Liver (tissue), 9 donors: ENCODE measurements around the gene MPPED2. TPM values are rescaled to one million over a fixed set of nuclear protein-coding genes. Genes with fewer than 3 reads are reported as not detected.

Experiments
- DNase-seq: peaks from one replicate; pipeline ENCODE4 v3.0.0-alpha.2; 2017; ENCODE audit warnings: low spot score
- H3K27ac ChIP-seq, 2 donors: one replicate each; pipeline ENCODE4 v1.7.0; 2013; ENCODE audit warnings: inconsistent platforms in 2 of 2, low read length in 2 of 2, control low read depth in 1 of 2, low read depth in 1 of 2, mild to moderate bottlenecking in 1 of 2
- H3K27me3 ChIP-seq, 4 donors: one replicate each; pipeline versions ENCODE4 v1.6.1 to v1.7.0; 2013; ENCODE audit warnings: low read length in 3 of 4, inconsistent platforms in 1 of 4, mild to moderate bottlenecking in 1 of 4, moderate library complexity in 1 of 4; ENCODE audit not compliant: control insufficient read depth in 4 of 4, insufficient read depth in 4 of 4
- H3K36me3 ChIP-seq, 4 donors: one replicate each; pipeline versions ENCODE4 v1.6.1 to v1.7.0; 2013; ENCODE audit warnings: low read length in 3 of 4, mild to moderate bottlenecking in 3 of 4, low read depth in 1 of 4, moderate library complexity in 1 of 4; ENCODE audit not compliant: control insufficient read depth in 4 of 4, insufficient read depth in 3 of 4
- H3K4me1 ChIP-seq, 4 donors: one replicate each; pipeline versions ENCODE4 v1.6.1 to v1.7.0; 2013; ENCODE audit warnings: low read length in 3 of 4, mild to moderate bottlenecking in 3 of 4, moderate library complexity in 1 of 4; ENCODE audit not compliant: control insufficient read depth in 4 of 4, insufficient read depth in 4 of 4
- H3K4me3 ChIP-seq, 3 donors: one replicate each; pipeline versions ENCODE4 v1.6.1 to v1.7.0; 2013; ENCODE audit warnings: low read length in 3 of 3, control low read depth in 1 of 3, low read depth in 1 of 3, mild to moderate bottlenecking in 1 of 3
- H3K9ac ChIP-seq, 2 donors: one replicate each; pipeline ENCODE4 v1.7.0; 2013; ENCODE audit warnings: low read length in 2 of 2, mild to moderate bottlenecking in 2 of 2, moderate library complexity in 2 of 2, control low read depth in 1 of 2, low read depth in 1 of 2
- H3K9me3 ChIP-seq, 4 donors: one replicate each; pipeline versions ENCODE4 v1.6.1 to v1.7.0; 2013; ENCODE audit warnings: low read length in 3 of 4; ENCODE audit not compliant: control insufficient read depth in 4 of 4
- ATF3 ChIP-seq: IDR thresholded peaks from 2 replicates; pipeline ENCODE4 v1.6.1; 2016; ENCODE audit warnings: antibody characterized with exemption
- EGR1 ChIP-seq, 2 donors: IDR thresholded peaks; 2 replicates each; pipeline ENCODE4 v1.6.1; 2016 to 2018; ENCODE audit warnings: antibody characterized with exemption in 2 of 2, low read depth in 2 of 2
- FOXA1 ChIP-seq: IDR thresholded peaks from 2 replicates; pipeline ENCODE4 v1.6.1; 2016; ENCODE audit warnings: antibody characterized with exemption
- FOXA2 ChIP-seq: IDR thresholded peaks from 2 replicates; pipeline ENCODE4 v1.6.1; 2016; ENCODE audit warnings: antibody characterized with exemption
- GABPA ChIP-seq, 2 donors: IDR thresholded peaks in 1 of 2; conservative IDR thresholded peaks in 1 of 2; 2 replicates each; pipeline ENCODE4 v1.6.1; 2016; ENCODE audit warnings: antibody characterized with exemption in 2 of 2, mild to moderate bottlenecking in 1 of 2, moderate library complexity in 1 of 2
- HNF4A ChIP-seq, 2 donors: conservative IDR thresholded peaks; 2 replicates each; pipeline ENCODE4 v1.6.1; 2016; ENCODE audit warnings: antibody characterized with exemption in 2 of 2, mild to moderate bottlenecking in 2 of 2
- HNF4G ChIP-seq: IDR thresholded peaks from 2 replicates; pipeline ENCODE4 v1.6.1; 2016; ENCODE audit warnings: antibody characterized with exemption
- JUND ChIP-seq, 2 donors: IDR thresholded peaks; 2 replicates each; pipeline ENCODE4 v1.6.1; 2016; ENCODE audit warnings: antibody characterized with exemption in 2 of 2
- MAX ChIP-seq: IDR thresholded peaks from 2 replicates; pipeline ENCODE4 v1.6.1; 2016; ENCODE audit warnings: antibody characterized with exemption
- NR2F2 ChIP-seq: IDR thresholded peaks from 2 replicates; pipeline ENCODE4 v1.6.1; 2016; ENCODE audit warnings: antibody characterized with exemption
- RAD21 ChIP-seq, 2 donors: IDR thresholded peaks; 2 replicates each; pipeline ENCODE4 v1.6.1; 2016; ENCODE audit warnings: antibody characterized with exemption in 2 of 2, mild to moderate bottlenecking in 2 of 2
- REST ChIP-seq: IDR thresholded peaks from 2 replicates; pipeline ENCODE4 v1.6.1; 2016; ENCODE audit warnings: antibody characterized with exemption, mild to moderate bottlenecking
- RXRA ChIP-seq, 2 donors: IDR thresholded peaks; 2 replicates each; pipeline ENCODE4 v1.6.1; 2017 to 2018; ENCODE audit warnings: antibody characterized with exemption in 2 of 2, mild to moderate bottlenecking in 1 of 2
- SP1 ChIP-seq: IDR thresholded peaks from 2 replicates; pipeline ENCODE4 v1.6.1; 2018; ENCODE audit warnings: antibody characterized with exemption, mild to moderate bottlenecking
- TAF1 ChIP-seq: conservative IDR thresholded peaks from 2 replicates; pipeline ENCODE4 v1.6.1; 2016; ENCODE audit warnings: antibody characterized with exemption, mild to moderate bottlenecking
- YY1 ChIP-seq: IDR thresholded peaks from 2 replicates; pipeline ENCODE4 v1.6.1; 2016; ENCODE audit warnings: antibody characterized with exemption, mild to moderate bottlenecking
- WGBS: extraction: QIAGEN DNeasy Blood & Tissue Kit; methylation state at CpG from one replicate; pipeline ENCODE4 v1.1.7; 2013; 5-methylcytosine and 5-hydroxymethylcytosine counted together
- polyA plus RNA-seq, 2 donors: library from polyadenylated mRNA; stranded (reverse) in 1 of 2; unstranded in 1 of 2; fragments of 200-250 nt in 1 of 2; fragments of >200 nt in 1 of 2; fragmentation: Nextera tagmentation in 1 of 2; extraction: Ambion mirVana in 1 of 2; gene quantifications; one replicate each; pipeline versions ENCODE4 v1.2.1 to v1.2.3, GENCODE V29; 2013 to 2015
- total RNA-seq, 2 donors: library from RNA; depleted of rRNA; stranded (reverse); fragments of >200 nt; gene quantifications; one replicate each; pipeline ENCODE4 v1.2.3, GENCODE V29; 2014
- TF ChIP-seq, protein P1 (sequence below): IDR thresholded peaks from 2 replicates; pipeline ENCODE4 v1.6.1; 2016; ENCODE audit warnings: antibody characterized with exemption
- TF ChIP-seq, protein P2 (sequence below): fragments of 150-350 bp; IDR thresholded peaks from 2 replicates; pipeline ENCODE4 v1.5.1; 2017; ENCODE audit warnings: improper control_type of control experiment, low read depth, low read length; ENCODE audit not compliant: missing input control
- donor health status: healthy.
- donor health status: healthy.
- donor health status: healthy.
- donor health status: healthy.
- donor health status: healthy.

Gene MPPED2
- total and polyA plus RNA-seq, 4 donors: 0.22 to 1.6 (median 0.47) TPM

GRCh38 chr11:30404136-30404535 lies 182.0 kb downstream of the MPPED2 start:
- Histone ChIP-seq H3K4me3 (no peak overlapping the region), H3K4me1 (no peaks in the 10 kb centered on the region), H3K36me3 (no peaks in the 10 kb centered on the region), H3K9ac (no peak overlapping the region), H3K27ac (no peak overlapping the region), H3K9me3 (no peaks in the 10 kb centered on the region), H3K27me3 (no peaks in the 10 kb centered on the region)
- DNase-seq: no peak
- WGBS: 90% methylated on average over 3 of the region's 3 CpGs
- TF ChIP-seq, protein P1, sequence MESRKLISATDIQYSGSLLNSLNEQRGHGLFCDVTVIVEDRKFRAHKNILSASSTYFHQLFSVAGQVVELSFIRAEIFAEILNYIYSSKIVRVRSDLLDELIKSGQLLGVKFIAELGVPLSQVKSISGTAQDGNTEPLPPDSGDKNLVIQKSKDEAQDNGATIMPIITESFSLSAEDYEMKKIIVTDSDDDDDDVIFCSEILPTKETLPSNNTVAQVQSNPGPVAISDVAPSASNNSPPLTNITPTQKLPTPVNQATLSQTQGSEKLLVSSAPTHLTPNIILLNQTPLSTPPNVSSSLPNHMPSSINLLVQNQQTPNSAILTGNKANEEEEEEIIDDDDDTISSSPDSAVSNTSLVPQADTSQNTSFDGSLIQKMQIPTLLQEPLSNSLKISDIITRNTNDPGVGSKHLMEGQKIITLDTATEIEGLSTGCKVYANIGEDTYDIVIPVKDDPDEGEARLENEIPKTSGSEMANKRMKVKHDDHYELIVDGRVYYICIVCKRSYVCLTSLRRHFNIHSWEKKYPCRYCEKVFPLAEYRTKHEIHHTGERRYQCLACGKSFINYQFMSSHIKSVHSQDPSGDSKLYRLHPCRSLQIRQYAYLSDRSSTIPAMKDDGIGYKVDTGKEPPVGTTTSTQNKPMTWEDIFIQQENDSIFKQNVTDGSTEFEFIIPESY: no peak
- no peak for TF ChIP-seq TAF1
- TF ChIP-seq FOXA2: no peak
- TF ChIP-seq FOXA1: no peak
- TF ChIP-seq RAD21 (IDR thresholded peaks at IDR 0.05): no peak
- TF ChIP-seq JUND (IDR thresholded peaks at IDR 0.05): no peak

GRCh38 chr11:30395751-30396150 lies 190.4 kb downstream of the MPPED2 start:
- WGBS: 79% methylated on average over 8 of the region's 8 CpGs
- Histone ChIP-seq H3K9ac (no peak overlapping the region), H3K4me3 (no peak overlapping the region)

More at GRCh38 chr11:30395751-30396150, 190.4 kb downstream of the MPPED2 start:
- Histone ChIP-seq H3K9me3 (no peaks in the 10 kb centered on the region), H3K27ac (no peak overlapping the region), H3K4me1 (peaks cover 0 to 5% (median 0%) of the 10 kb centered on the region in 4 donors), H3K36me3 (no peaks in the 10 kb centered on the region), H3K27me3 (no peaks in the 10 kb centered on the region)
- TF ChIP-seq EGR1 (IDR thresholded peaks at IDR 0.05; ENCODE audit: low read depth in 2 of 2) (no peak), ATF3 (no peak), YY1 (no peak), FOXA1 (no peak), HNF4G (no peak), GABPA (IDR thresholded peaks at IDR 0.05 in 1 of 2, conservative IDR thresholded peaks at IDR 0.05 in 1 of 2) (no peak), SP1 (no peak), REST (no peak), NR2F2 (no peak), MAX (no peak), FOXA2 (no peak), HNF4A (conservative IDR thresholded peaks at IDR 0.05) (no peak), RXRA (IDR thresholded peaks at IDR 0.05) (no peak), RAD21 (IDR thresholded peaks at IDR 0.05) (no peak)
- TF ChIP-seq, protein P2, sequence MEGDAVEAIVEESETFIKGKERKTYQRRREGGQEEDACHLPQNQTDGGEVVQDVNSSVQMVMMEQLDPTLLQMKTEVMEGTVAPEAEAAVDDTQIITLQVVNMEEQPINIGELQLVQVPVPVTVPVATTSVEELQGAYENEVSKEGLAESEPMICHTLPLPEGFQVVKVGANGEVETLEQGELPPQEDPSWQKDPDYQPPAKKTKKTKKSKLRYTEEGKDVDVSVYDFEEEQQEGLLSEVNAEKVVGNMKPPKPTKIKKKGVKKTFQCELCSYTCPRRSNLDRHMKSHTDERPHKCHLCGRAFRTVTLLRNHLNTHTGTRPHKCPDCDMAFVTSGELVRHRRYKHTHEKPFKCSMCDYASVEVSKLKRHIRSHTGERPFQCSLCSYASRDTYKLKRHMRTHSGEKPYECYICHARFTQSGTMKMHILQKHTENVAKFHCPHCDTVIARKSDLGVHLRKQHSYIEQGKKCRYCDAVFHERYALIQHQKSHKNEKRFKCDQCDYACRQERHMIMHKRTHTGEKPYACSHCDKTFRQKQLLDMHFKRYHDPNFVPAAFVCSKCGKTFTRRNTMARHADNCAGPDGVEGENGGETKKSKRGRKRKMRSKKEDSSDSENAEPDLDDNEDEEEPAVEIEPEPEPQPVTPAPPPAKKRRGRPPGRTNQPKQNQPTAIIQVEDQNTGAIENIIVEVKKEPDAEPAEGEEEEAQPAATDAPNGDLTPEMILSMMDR: no peak
- TF ChIP-seq, protein P1: no peak
- DNase-seq: no peak
